Measurements from ENCODE around the gene DLG2.

The DLG2 gene

GRCh38 chr11:83656796-83657330, 1970.3 kb downstream of the DLG2 start:
- Histone ChIP-seq H3K79me2 (ENCODE audit: control insufficient read depth, low read length) (no peaks in the 10 kb centered on the region; the same call in 1 of the 2 replicates), H3K27me3 (ENCODE audit: control insufficient read depth, low read length) (no peaks in the 10 kb centered on the region), H3K4me1 (ENCODE audit: control insufficient read depth, low read length) (no peaks in the 10 kb centered on the region), H3K9me2 (replicated peaks; ENCODE audit: control insufficient read depth, low read length) (no peaks in the 10 kb centered on the region), H3K4me2 (ENCODE audit: low read length) (no peak overlapping the region), H3F3A (ENCODE audit: control insufficient read depth, insufficient read depth) (no peaks in the 10 kb centered on the region), H3K4me3 (ENCODE audit: low read length) (no peak overlapping the region), H3K36me3 (ENCODE audit: control insufficient read depth, low read length) (no peaks in the 10 kb centered on the region), H3K9me3 (ENCODE audit: control insufficient read depth, insufficient read depth, low read length) (no peaks in the 10 kb centered on the region), H3K27ac (ENCODE audit: low read depth, low read length) (no peak overlapping the region), H4K20me1 (ENCODE audit: control insufficient read depth, insufficient read depth, low read depth, low read length) (no peaks in the 10 kb centered on the region)
- no peak for TF ChIP-seq EZH2phosphoT487 (IDR thresholded peaks at IDR 0.05; ENCODE audit: borderline replicate concordance, low read length)
- no peak for TF ChIP-seq CTCF (IDR thresholded peaks at IDR 0.05; ENCODE audit: low read depth, low read length, poor library complexity, severe bottlenecking)

GRCh38 chr11:83655976-83656375, 1971.2 kb downstream of the DLG2 start:
- H3K4me2 ChIP-seq (ENCODE audit: low read length) = no peak overlapping the region
- H3K9me3 ChIP-seq (ENCODE audit: control insufficient read depth, insufficient read depth, low read length) = no peaks in the 10 kb centered on the region
- no peak overlapping the region for H3K4me3 ChIP-seq (ENCODE audit: low read length)
- H3K79me2 ChIP-seq (ENCODE audit: control insufficient read depth, low read length) = no peaks in the 10 kb centered on the region
- no peaks in the 10 kb centered on the region for H4K20me1 ChIP-seq (ENCODE audit: control insufficient read depth, insufficient read depth, low read depth, low read length)
- no peak for TF ChIP-seq EZH2phosphoT487 (IDR thresholded peaks at IDR 0.05; ENCODE audit: borderline replicate concordance, low read length)
- TF ChIP-seq CTCF (IDR thresholded peaks at IDR 0.05; ENCODE audit: low read depth, low read length, poor library complexity, severe bottlenecking) = no peak
- no peaks in the 10 kb centered on the region for H3K27me3 ChIP-seq (ENCODE audit: control insufficient read depth, low read length)
- no peaks in the 10 kb centered on the region for H3F3A ChIP-seq (ENCODE audit: control insufficient read depth, insufficient read depth)
- no peaks in the 10 kb centered on the region for H3K36me3 ChIP-seq (ENCODE audit: control insufficient read depth, low read length)
- H3K9me2 ChIP-seq (replicated peaks; ENCODE audit: control insufficient read depth, low read length) = no peaks in the 10 kb centered on the region
- no peaks in the 10 kb centered on the region for H3K4me1 ChIP-seq (ENCODE audit: control insufficient read depth, low read length)
- no peak overlapping the region for H3K27ac ChIP-seq (ENCODE audit: low read depth, low read length)

- Histone ChIP-seq H3F3A (ENCODE audit: control insufficient read depth, insufficient read depth) (no peaks in the 10 kb centered on the region), H3K4me1 (ENCODE audit: control insufficient read depth, low read length) (peaks cover 3% of the 10 kb centered on the region), H3K9me2 (replicated peaks; ENCODE audit: control insufficient read depth, low read length) (no peaks in the 10 kb centered on the region), H3K27me3 (ENCODE audit: control insufficient read depth, low read length) (no peaks in the 10 kb centered on the region), H3K4me2 (ENCODE audit: low read length) (no peak overlapping the region), H3K27ac (ENCODE audit: low read depth, low read length) (no peak overlapping the region), H3K79me2 (ENCODE audit: control insufficient read depth, low read length) (no peaks in the 10 kb centered on the region), H3K36me3 (ENCODE audit: control insufficient read depth, low read length) (no peaks in the 10 kb centered on the region), H3K4me3 (ENCODE audit: low read length) (no peak overlapping the region), H3K9me3 (ENCODE audit: control insufficient read depth, insufficient read depth, low read length) (no peaks in the 10 kb centered on the region), H4K20me1 (ENCODE audit: control insufficient read depth, insufficient read depth, low read depth, low read length) (no peaks in the 10 kb centered on the region)
- TF ChIP-seq CTCF (IDR thresholded peaks at IDR 0.05; ENCODE audit: low read depth, low read length, poor library complexity, severe bottlenecking) (no peak), EZH2phosphoT487 (IDR thresholded peaks at IDR 0.05; ENCODE audit: borderline replicate concordance, low read length) (no peak)
Observed at GRCh38 chr11:83649528-83649855, 1977.7 kb downstream of the DLG2 start.

Data from DOHH2 (cell line).